KOPT-K1 (cell line): ENCODE measurements around the gene ARHGAP25.
A peak's percentile ranks its signal among the peaks of the same experiment; 100 is the strongest.
"Not testable (repeated sequence)": the region's sequence is repeated elsewhere in the genome, so short reads cannot be mapped to it uniquely, and the experiment has no call there.

Experiments used
- H3K27ac ChIP-seq: fragments of 200-600 bp; sonication (generic); 2 replicates; pipeline ENCODE4 v1.5.1; 2016; ENCODE audit warnings: antibody characterized with exemption, mild to moderate bottlenecking, low read depth, low read length; ENCODE audit not compliant: poor library complexity, severe bottlenecking
- H3K36me3 ChIP-seq: fragments of 200-600 bp; sonication (generic); 2 replicates; pipeline ENCODE4 v1.5.1; 2017; ENCODE audit warnings: antibody characterized with exemption, mild to moderate bottlenecking, low read length, moderate library complexity; ENCODE audit not compliant: insufficient read depth
- H3K9me3 ChIP-seq: fragments of 200-600 bp; sonication (generic); 2 replicates; pipeline ENCODE4 v1.5.1; 2017; ENCODE audit warnings: antibody characterized with exemption, low read length, mild to moderate bottlenecking; ENCODE audit not compliant: insufficient read depth, poor library complexity, severe bottlenecking

The ARHGAP25 gene

DNA sequence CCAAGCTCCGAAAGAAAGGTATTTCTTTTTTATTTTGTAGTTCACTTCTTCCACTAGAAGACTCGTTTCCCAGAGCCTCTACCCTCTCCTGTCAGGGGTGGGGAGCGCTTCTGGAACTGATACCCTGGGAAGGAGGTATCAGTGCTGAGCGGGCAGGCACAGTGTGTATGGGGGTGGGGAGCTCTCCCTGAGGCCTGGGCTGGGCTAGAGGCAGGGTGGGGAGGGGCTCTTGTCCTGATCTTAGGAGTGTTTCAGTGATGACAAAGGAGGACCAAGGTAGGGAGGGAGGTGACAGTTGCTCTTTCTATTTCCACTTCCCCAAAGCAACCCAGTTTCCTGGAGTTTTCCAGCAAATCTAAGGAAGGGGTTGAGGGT lies 65.4 kb downstream of the ARHGAP25 start:
- Histone ChIP-seq H3K27ac (no peak overlapping the region), H3K36me3 (peaks cover 42% of the 10 kb centered on the region; the same call in 1 of the 2 replicates), H3K9me3 (no peaks in the 10 kb centered on the region)

DNA sequence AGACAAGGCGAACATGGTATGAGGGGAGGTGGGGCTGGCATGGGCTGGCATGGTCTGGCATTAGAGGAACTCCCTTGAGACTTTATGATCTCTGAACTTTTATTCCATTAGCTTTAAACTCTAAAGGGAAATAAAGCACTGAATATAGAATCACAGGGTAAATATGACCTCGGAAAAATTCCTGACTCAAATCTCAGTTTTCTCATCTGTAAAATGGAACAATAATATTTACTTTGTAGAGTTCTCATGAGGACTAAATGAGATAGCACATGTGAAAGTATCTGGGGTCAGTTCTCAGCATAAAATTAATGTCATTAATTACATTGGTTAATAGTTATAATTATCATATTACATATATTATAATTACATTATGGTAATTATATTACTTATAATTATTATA lies 65.9 kb downstream of the ARHGAP25 start:
- Histone ChIP-seq H3K27ac (no peak overlapping the region), H3K36me3 (peaks cover 47% of the 10 kb centered on the region; the same call in 1 of the 2 replicates), H3K9me3 (no peaks in the 10 kb centered on the region)

DNA sequence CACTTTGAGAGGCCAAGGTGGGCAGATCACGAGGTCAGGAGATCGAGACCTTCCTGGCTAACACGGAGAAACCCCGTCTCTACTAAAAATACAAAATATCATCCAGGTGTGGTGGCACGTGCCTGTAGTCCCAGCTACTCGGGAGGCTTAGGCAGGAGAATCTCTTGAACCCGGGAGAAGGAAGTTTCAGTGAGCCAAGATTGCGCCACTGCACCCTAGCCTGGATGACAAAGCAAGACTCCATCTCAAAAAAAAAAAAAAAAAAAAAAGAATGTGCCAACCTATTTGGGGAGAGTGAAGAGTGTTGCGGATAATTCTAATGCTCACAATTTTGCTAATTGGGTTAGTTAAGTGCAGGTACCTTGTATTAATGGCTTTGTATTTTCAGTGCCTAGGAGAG lies 67.5 kb downstream of the ARHGAP25 start:
- peaks cover 55% of the 10 kb centered on the region for H3K36me3 ChIP-seq
- H3K27ac ChIP-seq, H3K9me3 ChIP-seq: not testable (repeated sequence)

DNA sequence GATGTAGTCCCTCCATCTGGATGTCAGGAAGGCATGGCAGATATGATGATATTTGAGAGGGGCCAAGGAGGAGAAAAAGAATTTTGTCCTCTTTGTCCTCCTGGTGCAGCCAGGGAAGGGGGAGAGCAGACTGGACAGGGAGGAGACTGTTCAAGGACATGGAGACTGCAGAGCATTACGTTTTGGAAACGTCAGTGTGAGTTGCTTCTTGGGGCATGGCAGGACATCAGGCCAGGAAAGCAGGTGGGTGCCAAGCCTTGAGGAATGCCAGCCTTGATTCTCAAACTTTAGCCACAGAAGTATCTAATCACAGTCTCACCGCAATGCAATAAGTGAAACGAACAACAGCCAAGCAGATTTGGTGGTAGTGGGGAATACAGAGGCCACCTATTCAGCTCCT lies 70.4 kb downstream of the ARHGAP25 start:
- H3K36me3 ChIP-seq, result peaks cover 63% of the 10 kb centered on the region
- no peak overlapping the region for H3K27ac ChIP-seq
- no peaks in the 10 kb centered on the region for H3K9me3 ChIP-seq

DNA sequence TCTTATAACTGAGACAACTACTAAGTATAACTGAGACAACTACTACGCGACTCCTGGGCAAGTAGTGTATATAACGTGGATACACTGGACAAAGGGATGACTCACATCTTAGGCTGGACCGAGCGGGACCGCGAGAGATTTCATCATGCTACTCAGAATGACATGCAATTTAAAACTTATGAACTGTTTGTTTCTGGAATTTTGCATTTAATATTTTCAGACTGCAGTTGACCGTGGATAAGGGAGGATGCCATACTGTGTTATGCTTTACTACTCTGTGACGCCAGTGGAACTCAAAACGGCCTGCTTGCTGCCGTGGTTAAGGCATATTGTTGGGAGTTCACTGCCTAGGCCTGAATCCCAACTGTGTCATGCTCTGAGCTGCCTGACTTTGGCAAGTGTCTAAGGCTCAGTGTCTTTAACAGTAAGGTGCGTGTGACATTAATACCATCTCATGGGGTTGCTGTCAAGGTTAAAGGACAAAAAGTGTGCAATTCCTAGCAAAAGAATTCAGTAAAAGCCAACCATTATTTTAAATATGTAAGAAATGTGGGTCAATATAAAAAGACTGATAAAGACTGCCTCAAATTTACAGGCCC lies 72.0 kb downstream of the ARHGAP25 start:
- Histone ChIP-seq H3K27ac (no peak overlapping the region), H3K36me3 (peaks cover 72% of the 10 kb centered on the region), H3K9me3 (no peaks in the 10 kb centered on the region)

DNA sequence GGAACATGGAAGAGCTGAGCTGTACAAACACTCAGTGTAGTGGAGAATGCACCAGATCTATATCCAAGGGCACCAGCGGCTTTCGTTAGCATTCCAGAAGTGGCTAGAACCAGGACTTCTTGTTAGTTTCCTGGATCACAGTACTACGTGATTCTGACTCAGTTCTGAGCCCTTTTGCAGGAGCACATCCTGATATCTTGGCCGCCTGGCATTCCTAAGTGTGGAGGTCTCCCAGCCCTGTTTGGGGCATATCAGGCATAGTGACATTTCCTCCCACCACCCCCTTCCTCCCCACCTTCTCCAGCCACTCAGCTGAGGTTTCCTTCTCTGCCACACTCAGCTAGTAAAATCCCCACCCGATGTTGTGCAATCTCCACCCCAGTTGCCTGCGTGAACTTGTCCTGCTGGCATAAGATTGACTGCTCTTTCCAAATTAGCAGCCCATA lies 73.2 kb downstream of the ARHGAP25 start:
- peak overlapping the region; percentile 70 for H3K27ac ChIP-seq
- peaks cover 84% of the 10 kb centered on the region for H3K36me3 ChIP-seq
- H3K9me3 ChIP-seq, result no peaks in the 10 kb centered on the region

DNA sequence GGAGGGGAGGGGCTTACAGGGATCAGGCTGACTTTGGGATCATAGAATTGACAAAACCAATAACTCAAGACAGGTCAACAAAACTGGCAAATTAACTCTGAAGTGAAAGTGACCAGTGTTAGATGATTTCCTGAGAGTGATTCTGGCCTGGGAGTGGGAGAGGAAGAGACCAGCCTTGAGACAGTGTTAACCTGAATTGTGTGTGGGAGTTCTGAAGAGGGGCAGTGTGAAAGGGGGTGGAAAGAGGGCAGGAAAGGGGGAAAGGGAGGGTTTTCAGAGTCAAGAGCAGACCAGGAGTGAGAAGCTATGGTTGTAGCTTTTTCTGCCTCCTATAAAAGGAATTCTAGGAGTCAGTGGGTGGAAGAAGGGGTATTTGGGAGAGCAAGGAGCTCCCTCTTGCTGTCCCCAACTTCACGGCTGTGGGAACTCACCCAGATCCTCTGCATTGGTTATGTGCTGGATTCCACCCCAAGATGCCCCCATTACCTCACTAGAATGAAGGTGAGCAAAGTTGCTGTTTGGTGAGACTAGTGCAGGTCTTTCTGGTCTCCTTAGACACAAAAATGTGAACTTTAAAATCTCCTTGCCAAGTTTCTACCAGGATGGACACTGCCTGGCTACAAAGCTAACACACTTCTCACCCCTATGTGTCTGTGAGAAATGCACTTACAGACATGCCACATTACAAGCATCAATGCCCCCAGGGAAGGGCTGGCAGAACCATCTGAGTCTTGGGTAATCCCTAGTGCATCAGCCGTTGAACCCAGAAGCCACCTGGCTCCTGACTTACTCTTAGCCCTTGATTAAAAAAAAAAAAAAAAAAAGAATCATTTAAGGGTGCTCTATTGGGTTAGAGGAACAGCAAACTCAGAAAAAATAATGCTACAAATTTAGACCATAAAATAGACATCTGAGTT lies 75.0 kb downstream of the ARHGAP25 start:
- no peaks in the 10 kb centered on the region for H3K9me3 ChIP-seq
- peak overlapping the region; percentile 70 for H3K27ac ChIP-seq

DNA sequence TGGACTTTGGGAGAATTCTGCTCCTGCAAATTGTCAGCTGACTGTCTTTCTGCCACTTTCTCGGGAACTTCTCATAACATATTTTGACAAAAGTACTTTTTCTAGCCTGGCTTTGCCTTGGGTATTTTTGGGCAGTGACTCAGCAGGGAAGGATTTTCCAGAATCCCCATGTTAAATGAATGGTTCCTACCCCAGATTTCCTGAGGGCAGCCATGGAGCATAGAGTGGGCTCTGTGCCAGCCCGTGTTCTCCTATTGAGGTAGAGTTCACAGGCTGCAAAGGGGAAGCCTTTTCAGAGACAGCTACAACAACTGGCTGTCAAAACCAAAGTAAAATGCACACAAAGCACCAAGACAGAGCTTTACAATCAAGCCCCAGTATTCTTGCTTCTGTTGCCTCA lies 76.8 kb downstream of the ARHGAP25 start:
- H3K36me3 ChIP-seq, result peaks cover 91% of the 10 kb centered on the region

More for the DNA sequence above, 75.0 kb downstream of the ARHGAP25 start:
- peaks cover 86% of the 10 kb centered on the region for H3K36me3 ChIP-seq

DNA sequence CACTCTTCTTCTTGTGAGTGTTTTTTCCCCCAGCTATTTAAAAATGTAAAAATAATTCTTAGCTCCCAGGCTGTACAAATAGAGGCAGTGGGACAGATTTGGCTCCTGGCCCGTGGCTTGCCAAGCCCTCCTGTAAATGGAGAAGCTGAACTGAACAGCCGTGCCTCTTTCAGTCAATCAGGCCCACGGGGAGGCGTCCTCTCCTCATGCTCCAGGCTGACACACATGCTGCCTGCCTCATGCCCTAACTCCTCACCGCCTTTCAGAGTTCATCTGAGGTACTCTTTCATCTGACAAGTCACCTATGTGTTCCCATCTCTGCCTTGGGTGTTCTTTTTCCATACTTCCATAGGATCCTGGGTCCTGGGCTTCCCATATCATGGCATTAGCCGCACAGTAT lies 77.6 kb downstream of the ARHGAP25 start:
- Histone ChIP-seq H3K27ac (no peak overlapping the region), H3K9me3 (no peaks in the 10 kb centered on the region), H3K36me3 (peaks cover 89% of the 10 kb centered on the region)

More for the DNA sequence above, 76.8 kb downstream of the ARHGAP25 start:
- Histone ChIP-seq H3K27ac (peak overlapping the region; percentile 70), H3K9me3 (no peaks in the 10 kb centered on the region)

DNA sequence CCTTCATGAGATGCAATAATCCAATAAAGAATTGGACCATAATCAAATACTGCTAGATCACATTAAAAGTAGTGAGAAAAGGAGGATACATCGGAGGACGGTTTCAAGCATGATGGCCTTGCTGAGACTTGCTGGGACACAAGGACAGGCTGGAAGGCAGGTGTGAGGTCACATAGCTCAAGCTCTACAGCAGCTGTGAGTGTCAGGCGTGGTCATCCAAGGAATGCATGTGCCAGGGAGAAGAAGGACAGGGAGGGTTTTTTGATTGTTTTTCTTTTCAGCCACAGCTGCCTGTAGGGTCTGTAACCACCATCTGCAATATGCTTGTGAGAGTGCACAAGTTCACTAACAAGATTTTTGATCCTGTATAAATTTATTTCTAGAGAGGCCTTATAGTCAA lies 79.0 kb downstream of the ARHGAP25 start:
- no peaks in the 10 kb centered on the region for H3K9me3 ChIP-seq
- H3K27ac ChIP-seq, result no peak overlapping the region
- H3K36me3 ChIP-seq, result peaks cover 88% of the 10 kb centered on the region

DNA sequence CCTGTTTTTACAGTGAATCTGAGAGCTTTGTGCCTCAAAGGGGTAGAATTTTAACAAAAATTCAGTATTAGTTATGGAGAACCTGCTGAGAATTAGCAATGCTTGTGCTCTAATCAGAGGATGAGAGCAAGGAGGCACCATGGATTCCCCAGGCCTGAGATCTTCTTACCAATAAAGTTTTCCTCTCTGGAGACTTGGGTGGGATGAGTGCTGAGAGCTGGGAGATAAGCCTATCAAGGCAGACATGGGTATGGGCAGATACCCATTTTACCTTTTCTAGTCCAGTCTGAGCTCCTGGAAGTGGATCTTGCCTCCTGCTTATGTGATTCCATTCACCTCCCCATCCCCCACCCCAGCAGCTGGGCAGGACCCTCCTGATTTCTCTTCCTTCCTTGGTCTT lies 82.7 kb downstream of the ARHGAP25 start:
- Histone ChIP-seq H3K27ac (no peak overlapping the region), H3K36me3 (peaks cover 96% of the 10 kb centered on the region), H3K9me3 (no peaks in the 10 kb centered on the region)

DNA sequence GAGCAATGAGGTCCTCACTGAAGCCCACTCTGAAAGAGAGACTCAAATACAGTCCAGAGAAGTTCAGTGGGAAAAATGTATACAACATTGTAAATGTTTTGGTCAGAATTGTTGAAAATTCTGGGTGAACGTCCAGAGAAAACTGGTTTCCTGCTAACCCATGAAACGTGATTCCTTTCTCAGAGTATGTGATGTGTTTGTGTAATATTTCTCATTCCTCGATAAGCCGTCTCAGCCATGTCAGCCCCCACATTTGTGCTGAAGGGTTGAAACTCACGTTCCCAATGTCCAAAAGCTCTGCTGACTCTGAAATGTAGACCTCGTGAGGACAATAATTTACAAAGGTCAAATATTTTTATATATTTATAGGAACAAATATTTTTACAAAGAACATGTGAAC lies 84.9 kb downstream of the ARHGAP25 start:
- Histone ChIP-seq H3K36me3 (peaks cover 96% of the 10 kb centered on the region), H3K9me3 (no peaks in the 10 kb centered on the region), H3K27ac (no peak overlapping the region)

DNA sequence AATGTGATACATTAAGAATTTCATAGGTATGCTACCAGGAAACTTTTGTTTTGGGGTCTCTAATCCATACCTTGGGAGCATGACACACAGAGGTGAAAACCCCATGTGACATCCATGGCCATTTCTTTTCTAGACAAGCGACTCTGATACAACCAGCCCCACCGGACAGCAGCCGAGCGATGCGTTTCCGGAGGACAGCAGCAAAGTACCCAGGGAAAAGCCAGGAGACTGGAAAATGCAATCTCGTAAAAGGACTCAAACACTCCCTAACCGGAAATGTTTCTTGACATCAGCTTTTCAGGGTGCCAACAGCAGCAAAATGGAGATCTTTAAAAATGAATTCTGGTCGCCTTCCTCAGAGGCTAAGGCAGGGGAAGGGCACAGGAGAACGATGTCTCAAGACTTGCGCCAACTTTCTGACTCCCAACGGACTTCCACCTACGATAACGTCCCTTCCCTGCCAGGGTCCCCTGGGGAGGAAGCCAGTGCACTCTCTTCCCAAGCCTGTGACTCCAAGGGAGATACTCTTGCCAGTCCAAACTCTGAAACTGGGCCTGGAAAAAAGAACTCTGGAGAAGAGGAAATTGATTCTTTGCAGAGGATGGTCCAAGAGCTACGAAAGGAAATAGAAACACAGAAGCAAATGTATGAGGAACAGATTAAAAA lies 87.7 kb downstream of the ARHGAP25 start:
- peaks cover 87% of the 10 kb centered on the region for H3K36me3 ChIP-seq
- no peak overlapping the region for H3K27ac ChIP-seq
- no peaks in the 10 kb centered on the region for H3K9me3 ChIP-seq

DNA sequence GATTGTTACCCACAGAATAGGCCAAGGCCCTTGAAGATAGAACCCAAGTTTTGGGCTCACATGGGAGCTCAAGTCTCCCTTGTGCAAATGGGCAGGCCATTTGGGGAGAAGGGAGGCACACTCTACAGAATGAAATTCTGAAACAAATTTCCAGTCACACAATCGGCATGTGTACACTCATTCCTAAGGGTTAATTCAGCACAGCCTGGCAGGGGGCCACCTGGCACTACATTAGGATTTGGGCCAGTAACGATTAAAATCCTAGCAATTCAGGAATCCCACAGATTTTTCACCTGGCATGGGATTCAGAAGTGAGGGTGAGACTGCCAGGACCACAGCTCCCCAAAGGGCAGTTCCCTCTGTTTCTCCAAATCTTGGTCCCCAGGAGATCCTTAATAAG lies 90.2 kb downstream of the ARHGAP25 start:
- peaks cover 62% of the 10 kb centered on the region for H3K36me3 ChIP-seq
- no peak overlapping the region for H3K27ac ChIP-seq
- H3K9me3 ChIP-seq, result no peaks in the 10 kb centered on the region

DNA sequence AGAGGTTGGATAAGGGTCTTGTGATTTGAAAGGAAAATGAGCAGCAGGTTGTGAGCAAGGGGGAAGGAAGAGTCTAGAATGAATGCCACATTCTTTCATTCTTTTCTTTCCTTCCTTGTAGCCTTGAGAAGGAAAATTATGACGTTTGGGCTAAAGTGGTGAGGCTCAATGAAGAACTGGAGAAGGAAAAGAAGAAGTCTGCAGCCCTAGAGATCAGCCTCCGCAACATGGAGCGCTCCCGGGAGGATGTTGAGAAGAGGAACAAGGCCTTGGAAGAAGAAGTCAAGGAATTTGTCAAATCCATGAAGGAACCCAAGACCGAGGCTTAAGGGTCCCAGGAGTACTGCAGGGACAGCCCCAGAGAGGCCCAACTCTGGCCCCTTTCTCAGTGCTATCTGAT lies 91.3 kb downstream of the ARHGAP25 start:
- no peaks in the 10 kb centered on the region for H3K9me3 ChIP-seq
- peaks cover 52% of the 10 kb centered on the region for H3K36me3 ChIP-seq

More for the DNA sequence above, 91.3 kb downstream of the ARHGAP25 start:
- no peak overlapping the region for H3K27ac ChIP-seq
